Endothelial cell of umbilical vein (primary cell): ENCODE measurements around the gene RNF5.

Source experiments
- CTCF ChIP-seq, 2 donors: IDR thresholded peaks; 1 replicate in 1 of 2; 2 replicates in 1 of 2; pipeline ENCODE4 v1.5.1; 2011; ENCODE audit warnings: low read length in 2 of 2, mild to moderate bottlenecking in 2 of 2, moderate library complexity in 2 of 2, control low read depth in 1 of 2, inconsistent platforms in 1 of 2, low read depth in 1 of 2; ENCODE audit not compliant: insufficient read depth in 1 of 2; ENCODE audit errors: extremely low read depth in 1 of 2
- EZH2 ChIP-seq: IDR thresholded peaks from 2 replicates; pipeline ENCODE4 v1.6.1; 2012; ENCODE audit warnings: borderline replicate concordance, low read depth, mild to moderate bottlenecking, moderate library complexity, low read length, inconsistent platforms; ENCODE audit not compliant: severe bottlenecking
- MAX ChIP-seq: IDR thresholded peaks from 2 replicates; pipeline ENCODE4 v1.6.1; 2011; ENCODE audit not compliant: insufficient read depth, insufficient read length
- POLR2AphosphoS5 ChIP-seq: IDR thresholded peaks from 2 replicates; pipeline ENCODE4 v1.6.1; 2012; ENCODE audit warnings: low read depth, mild to moderate bottlenecking, control low read depth, low read length, moderate library complexity; ENCODE audit not compliant: insufficient read depth

GRCh38 chr6:32173051-32173727 lies 5.0 kb upstream of the RNF5 start:
- TF ChIP-seq POLR2AphosphoS5 = no peak
- no peak for TF ChIP-seq CTCF (IDR thresholded peaks at IDR 0.05; ENCODE audit: extremely low read depth in 1 of 2, insufficient read depth in 1 of 2, low read depth in 1 of 2, low read length in 2 of 2)
- no peak for TF ChIP-seq MAX
- no peak for TF ChIP-seq EZH2
